HL-60 (cell line): ENCODE results near the gene ADARB1.

ENCODE experiments used
- CTCF ChIP-seq: IDR thresholded peaks from one replicate; pipeline ENCODE4 v1.5.1; 2011; ENCODE audit warnings: low read length, control low read depth, inconsistent platforms; ENCODE audit not compliant: insufficient read depth
- GABPA ChIP-seq: IDR thresholded peaks from 2 replicates; pipeline ENCODE4 v1.6.1; 2012; ENCODE audit warnings: low read depth
- POLR2AphosphoS5 ChIP-seq: IDR thresholded peaks from 2 replicates; pipeline ENCODE4 v1.6.1; 2012; ENCODE audit warnings: low read depth
- SPI1 ChIP-seq: IDR thresholded peaks from 2 replicates; pipeline ENCODE4 v1.6.1; 2012; ENCODE audit warnings: low read depth, mild to moderate bottlenecking, borderline replicate concordance
- TF ChIP-seq, protein P1 (sequence below): IDR thresholded peaks from 2 replicates; pipeline ENCODE4 v1.6.1; 2012; ENCODE audit warnings: low read depth; ENCODE audit not compliant: insufficient replicate concordance

- TF ChIP-seq CTCF (no peak), POLR2AphosphoS5 (no peak), GABPA (no peak), SPI1 (no peak)
- TF ChIP-seq, protein P1, sequence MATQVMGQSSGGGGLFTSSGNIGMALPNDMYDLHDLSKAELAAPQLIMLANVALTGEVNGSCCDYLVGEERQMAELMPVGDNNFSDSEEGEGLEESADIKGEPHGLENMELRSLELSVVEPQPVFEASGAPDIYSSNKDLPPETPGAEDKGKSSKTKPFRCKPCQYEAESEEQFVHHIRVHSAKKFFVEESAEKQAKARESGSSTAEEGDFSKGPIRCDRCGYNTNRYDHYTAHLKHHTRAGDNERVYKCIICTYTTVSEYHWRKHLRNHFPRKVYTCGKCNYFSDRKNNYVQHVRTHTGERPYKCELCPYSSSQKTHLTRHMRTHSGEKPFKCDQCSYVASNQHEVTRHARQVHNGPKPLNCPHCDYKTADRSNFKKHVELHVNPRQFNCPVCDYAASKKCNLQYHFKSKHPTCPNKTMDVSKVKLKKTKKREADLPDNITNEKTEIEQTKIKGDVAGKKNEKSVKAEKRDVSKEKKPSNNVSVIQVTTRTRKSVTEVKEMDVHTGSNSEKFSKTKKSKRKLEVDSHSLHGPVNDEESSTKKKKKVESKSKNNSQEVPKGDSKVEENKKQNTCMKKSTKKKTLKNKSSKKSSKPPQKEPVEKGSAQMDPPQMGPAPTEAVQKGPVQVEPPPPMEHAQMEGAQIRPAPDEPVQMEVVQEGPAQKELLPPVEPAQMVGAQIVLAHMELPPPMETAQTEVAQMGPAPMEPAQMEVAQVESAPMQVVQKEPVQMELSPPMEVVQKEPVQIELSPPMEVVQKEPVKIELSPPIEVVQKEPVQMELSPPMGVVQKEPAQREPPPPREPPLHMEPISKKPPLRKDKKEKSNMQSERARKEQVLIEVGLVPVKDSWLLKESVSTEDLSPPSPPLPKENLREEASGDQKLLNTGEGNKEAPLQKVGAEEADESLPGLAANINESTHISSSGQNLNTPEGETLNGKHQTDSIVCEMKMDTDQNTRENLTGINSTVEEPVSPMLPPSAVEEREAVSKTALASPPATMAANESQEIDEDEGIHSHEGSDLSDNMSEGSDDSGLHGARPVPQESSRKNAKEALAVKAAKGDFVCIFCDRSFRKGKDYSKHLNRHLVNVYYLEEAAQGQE: no peak
Observed at GRCh38 chr21:45228656-45229240, 154.4 kb downstream of the ADARB1 start.
